ENCODE measurements around the gene CFAP77.
A peak's percentile ranks its signal among the peaks of the same experiment; 100 is the strongest.

CFAP77 gene

DNA sequence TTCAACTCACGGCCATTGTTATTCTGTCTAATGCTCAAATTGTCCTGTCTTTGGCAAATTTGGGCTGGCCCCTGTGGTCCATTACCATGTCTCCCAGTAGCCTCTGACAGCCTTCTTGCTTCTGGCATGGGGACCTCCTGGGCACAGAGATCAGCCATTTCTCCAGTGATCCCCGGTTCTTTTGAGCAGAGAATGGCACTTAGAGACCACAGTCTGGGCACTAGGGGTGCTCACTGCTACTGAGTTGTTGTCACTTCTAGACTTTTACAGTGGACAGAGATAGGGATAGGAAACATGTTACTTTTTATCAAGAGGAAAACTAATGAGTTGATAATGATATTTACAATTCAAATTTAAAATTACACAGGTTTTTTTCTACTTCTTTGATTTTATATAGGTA lies 124.8 kb downstream of the CFAP77 start:
- Histone ChIP-seq H3K36me3 (ENCODE audit: control insufficient read depth in 1 of 2, insufficient read depth in 2 of 2, low read depth in 1 of 2, low read length in 2 of 2) (no peaks in the 10 kb centered on the region), H2BK15ac (ENCODE audit: low read depth, poor library complexity, severe bottlenecking) (no peak overlapping the region), H3K4me2 (ENCODE audit: low read length, poor library complexity, severe bottlenecking) (no peak overlapping the region), H2BK5ac (ENCODE audit: low read depth, low read length, poor library complexity, severe bottlenecking) (no peak overlapping the region), H4K91ac (ENCODE audit: low read length) (no peak overlapping the region), H3K27me3 (ENCODE audit: control insufficient read depth in 1 of 2, insufficient read depth in 1 of 2, low read length in 2 of 2) (peaks cover 13 to 40% of the 10 kb centered on the region in 2 experiments), H2AK5ac (ENCODE audit: low read length, severe bottlenecking) (no peak overlapping the region), H3K27ac (ENCODE audit: low read length, poor library complexity, severe bottlenecking) (no peak overlapping the region), H3K9me3 (ENCODE audit: control insufficient read depth, low read length) (peaks cover 11% of the 10 kb centered on the region), H2AFZ (ENCODE audit: low read depth, low read length) (no peak overlapping the region), H3K4me1 (ENCODE audit: control insufficient read depth, insufficient read depth, low read depth, low read length) (peaks cover 12% of the 10 kb centered on the region), H3K4me3 (ENCODE audit: insufficient read depth in 1 of 2, low read depth in 1 of 2, low read length in 2 of 2) (no peak overlapping the region), H3K9ac (ENCODE audit: low read length) (no peak overlapping the region), H2BK120ac (ENCODE audit: low read depth, low read length) (no peak overlapping the region), H3K18ac (ENCODE audit: low read depth in 1 of 2, low read length in 2 of 2) (no peak overlapping the region), H3K4ac (ENCODE audit: low read depth in 1 of 2, low read length in 2 of 2) (no peak overlapping the region), H3K14ac (ENCODE audit: low read length in 2 of 2) (no peak overlapping the region), H3K23ac (ENCODE audit: low read length in 2 of 2) (no peak overlapping the region), H3K79me1 (replicated peaks; ENCODE audit: low read length, poor library complexity, severe bottlenecking) (no peaks in the 10 kb centered on the region), H4K8ac (ENCODE audit: low read length) (no peak overlapping the region), H2BK12ac (ENCODE audit: low read length in 2 of 2) (no peak overlapping the region)
- DNase-seq, result no peak
- WGBS, result 89% methylated on average over 2 of the region's 2 CpGs

DNA sequence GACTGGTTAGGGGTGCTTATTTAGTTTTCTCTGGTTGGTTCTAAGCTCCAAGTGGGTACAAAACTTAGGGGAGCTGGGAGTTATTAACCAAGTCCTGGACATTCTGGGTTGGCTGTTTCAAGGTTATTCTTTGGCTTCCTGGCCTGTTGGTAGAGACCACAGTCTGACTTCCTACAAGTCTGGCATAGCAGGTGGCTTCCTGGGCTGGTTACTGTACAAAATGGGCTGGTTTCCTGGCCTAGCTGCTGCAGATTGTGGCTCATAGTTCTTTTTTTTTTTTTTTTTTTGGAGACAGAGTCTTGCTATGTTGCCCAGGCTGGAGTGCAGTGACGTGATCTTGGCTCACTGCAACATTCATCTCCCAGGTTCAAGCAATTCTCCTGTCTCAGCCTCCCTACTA lies 126.1 kb downstream of the CFAP77 start:
- no peak overlapping the region for H3K14ac ChIP-seq (ENCODE audit: low read length in 2 of 2)
- H3K4me1 ChIP-seq (ENCODE audit: control insufficient read depth, insufficient read depth, low read depth, low read length), result peaks cover 12% of the 10 kb centered on the region
- no peak overlapping the region for H4K8ac ChIP-seq (ENCODE audit: low read length)
- 67% methylated on average over 1 of the region's 1 CpG for WGBS
- H3K23ac ChIP-seq (ENCODE audit: low read length in 2 of 2), result no peak overlapping the region
- H2AK5ac ChIP-seq (ENCODE audit: low read length, severe bottlenecking), result no peak overlapping the region
- H3K36me3 ChIP-seq (ENCODE audit: control insufficient read depth in 1 of 2, insufficient read depth in 2 of 2, low read depth in 1 of 2, low read length in 2 of 2), result no peaks in the 10 kb centered on the region
- H2BK15ac ChIP-seq (ENCODE audit: low read depth, poor library complexity, severe bottlenecking), result no peak overlapping the region
- no peak overlapping the region for H2BK12ac ChIP-seq (ENCODE audit: low read length in 2 of 2)
- no peak overlapping the region for H3K9ac ChIP-seq (ENCODE audit: low read length)
- H3K4me3 ChIP-seq (ENCODE audit: insufficient read depth in 1 of 2, low read depth in 1 of 2, low read length in 2 of 2), result no peak overlapping the region
- no peaks in the 10 kb centered on the region for H3K79me1 ChIP-seq (replicated peaks; ENCODE audit: low read length, poor library complexity, severe bottlenecking)
- H3K27ac ChIP-seq (ENCODE audit: low read length, poor library complexity, severe bottlenecking), result no peak overlapping the region
- no peak overlapping the region for H2BK120ac ChIP-seq (ENCODE audit: low read depth, low read length)
- no peak overlapping the region for H3K18ac ChIP-seq (ENCODE audit: low read depth in 1 of 2, low read length in 2 of 2)
- H4K91ac ChIP-seq (ENCODE audit: low read length), result no peak overlapping the region
- peaks cover 11% of the 10 kb centered on the region for H3K9me3 ChIP-seq (ENCODE audit: control insufficient read depth, low read length)
- H3K4me2 ChIP-seq (ENCODE audit: low read length, poor library complexity, severe bottlenecking), result no peak overlapping the region
- no peak for DNase-seq
- H2AFZ ChIP-seq (ENCODE audit: low read depth, low read length), result no peak overlapping the region
- no peak overlapping the region for H2BK5ac ChIP-seq (ENCODE audit: low read depth, low read length, poor library complexity, severe bottlenecking)
- peaks cover 11 to 40% of the 10 kb centered on the region in 2 experiments for H3K27me3 ChIP-seq (ENCODE audit: control insufficient read depth in 1 of 2, insufficient read depth in 1 of 2, low read length in 2 of 2)
- H3K4ac ChIP-seq (ENCODE audit: low read depth in 1 of 2, low read length in 2 of 2), result no peak overlapping the region

GRCh38 chr9:132537352-132537751 lies 127.3 kb downstream of the CFAP77 start:
- 88% methylated on average over 12 of the region's 12 CpGs for WGBS
- no peak overlapping the region for H2AFZ ChIP-seq (ENCODE audit: low read depth, low read length)

GRCh38 chr9:132538071-132538470 lies 128.1 kb downstream of the CFAP77 start:
- 80% methylated on average over 8 of the region's 8 CpGs for WGBS
- peaks cover 0 to 33% of the 10 kb centered on the region in 2 experiments for H3K27me3 ChIP-seq (ENCODE audit: control insufficient read depth in 1 of 2, insufficient read depth in 1 of 2, low read length in 2 of 2)
- H2AK5ac ChIP-seq (ENCODE audit: low read length, severe bottlenecking), result no peak overlapping the region
- no peak overlapping the region for H3K23ac ChIP-seq (ENCODE audit: low read length in 2 of 2)
- no peak overlapping the region for H3K4ac ChIP-seq (ENCODE audit: low read depth in 1 of 2, low read length in 2 of 2)
- H4K91ac ChIP-seq (ENCODE audit: low read length), result no peak overlapping the region
- H3K4me1 ChIP-seq (ENCODE audit: control insufficient read depth, insufficient read depth, low read depth, low read length), result peaks cover 12% of the 10 kb centered on the region
- no peak overlapping the region for H2AFZ ChIP-seq (ENCODE audit: low read depth, low read length)
- H3K27ac ChIP-seq (ENCODE audit: low read length, poor library complexity, severe bottlenecking), result peak overlapping the region; percentile 56
- H2BK5ac ChIP-seq (ENCODE audit: low read depth, low read length, poor library complexity, severe bottlenecking), result no peak overlapping the region
- H3K79me1 ChIP-seq (replicated peaks; ENCODE audit: low read length, poor library complexity, severe bottlenecking), result no peaks in the 10 kb centered on the region
- no peak overlapping the region for H3K9ac ChIP-seq (ENCODE audit: low read length)
- no peak overlapping the region for H2BK120ac ChIP-seq (ENCODE audit: low read depth, low read length)
- no peak overlapping the region for H3K14ac ChIP-seq (ENCODE audit: low read length in 2 of 2)
- no peak overlapping the region for H4K8ac ChIP-seq (ENCODE audit: low read length)
- no peak overlapping the region for H3K18ac ChIP-seq (ENCODE audit: low read depth in 1 of 2, low read length in 2 of 2)
- H2BK12ac ChIP-seq (ENCODE audit: low read length in 2 of 2), result no peak overlapping the region
- no peak overlapping the region for H3K4me3 ChIP-seq (ENCODE audit: insufficient read depth in 1 of 2, low read depth in 1 of 2, low read length in 2 of 2)
- no peaks in the 10 kb centered on the region for H3K36me3 ChIP-seq (ENCODE audit: control insufficient read depth in 1 of 2, insufficient read depth in 2 of 2, low read depth in 1 of 2, low read length in 2 of 2)
- H2BK15ac ChIP-seq (ENCODE audit: low read depth, poor library complexity, severe bottlenecking), result no peak overlapping the region
- DNase-seq, result no peak
- peaks cover 9% of the 10 kb centered on the region for H3K9me3 ChIP-seq (ENCODE audit: control insufficient read depth, low read length)
- H3K4me2 ChIP-seq (ENCODE audit: low read length, poor library complexity, severe bottlenecking), result no peak overlapping the region

More at GRCh38 chr9:132537352-132537751, 127.3 kb downstream of the CFAP77 start:
- Histone ChIP-seq H3K36me3 (ENCODE audit: control insufficient read depth in 1 of 2, insufficient read depth in 2 of 2, low read depth in 1 of 2, low read length in 2 of 2) (no peaks in the 10 kb centered on the region), H4K8ac (ENCODE audit: low read length) (no peak overlapping the region), H2BK5ac (ENCODE audit: low read depth, low read length, poor library complexity, severe bottlenecking) (no peak overlapping the region), H3K4me2 (ENCODE audit: low read length, poor library complexity, severe bottlenecking) (no peak overlapping the region), H3K27me3 (ENCODE audit: control insufficient read depth in 1 of 2, insufficient read depth in 1 of 2, low read length in 2 of 2) (peaks cover 0 to 36% of the 10 kb centered on the region in 2 experiments), H2BK15ac (ENCODE audit: low read depth, poor library complexity, severe bottlenecking) (no peak overlapping the region), H4K91ac (ENCODE audit: low read length) (no peak overlapping the region), H3K27ac (ENCODE audit: low read length, poor library complexity, severe bottlenecking) (peak overlapping the region; percentile 56), H3K79me1 (replicated peaks; ENCODE audit: low read length, poor library complexity, severe bottlenecking) (no peaks in the 10 kb centered on the region), H3K4me3 (ENCODE audit: insufficient read depth in 1 of 2, low read depth in 1 of 2, low read length in 2 of 2) (no peak overlapping the region), H3K14ac (ENCODE audit: low read length in 2 of 2) (no peak overlapping the region), H3K23ac (ENCODE audit: low read length in 2 of 2) (no peak overlapping the region), H3K18ac (ENCODE audit: low read depth in 1 of 2, low read length in 2 of 2) (no peak overlapping the region), H3K4ac (ENCODE audit: low read depth in 1 of 2, low read length in 2 of 2) (no peak overlapping the region), H3K9me3 (ENCODE audit: control insufficient read depth, low read length) (peaks cover 11% of the 10 kb centered on the region), H2AK5ac (ENCODE audit: low read length, severe bottlenecking) (peak overlapping the region; percentile 60), H3K9ac (ENCODE audit: low read length) (no peak overlapping the region), H2BK120ac (ENCODE audit: low read depth, low read length) (no peak overlapping the region), H3K4me1 (ENCODE audit: control insufficient read depth, insufficient read depth, low read depth, low read length) (peaks cover 12% of the 10 kb centered on the region), H2BK12ac (ENCODE audit: low read length in 2 of 2) (no peak overlapping the region)
- DNase-seq, result no peak
